Osteoblast (primary cell): ENCODE data around the gene SAMD4A. TPM values are rescaled to one million over a fixed set of nuclear protein-coding genes. Genes with fewer than 3 reads are reported as not detected.

Experiments used
- DNase-seq: peaks from one replicate; pipeline ENCODE4 v3.0.0; 2011; ENCODE audit warnings: low spot score, mixed read lengths; ENCODE audit not compliant: insufficient read length; ENCODE audit errors: missing footprints
- H2AFZ ChIP-seq: 2 replicates; pipeline ENCODE4 v1.6.0; 2011; ENCODE audit warnings: mild to moderate bottlenecking, low read length
- H3K27ac ChIP-seq: 2 replicates; pipeline ENCODE4 v1.5.1; 2011; ENCODE audit warnings: mild to moderate bottlenecking, low read depth, low read length, moderate library complexity
- H3K27me3 ChIP-seq: 2 replicates; pipeline ENCODE4 v1.6.0; 2012; ENCODE audit warnings: mild to moderate bottlenecking, control low read depth, inconsistent platforms, low read length, moderate library complexity; ENCODE audit not compliant: insufficient read depth
- H3K36me3 ChIP-seq: 2 replicates; pipeline ENCODE4 v1.5.1; 2011; ENCODE audit warnings: mild to moderate bottlenecking, low read length, control low read depth, moderate library complexity; ENCODE audit not compliant: insufficient read depth
- H3K4me1 ChIP-seq: 2 replicates; pipeline ENCODE4 v1.5.1; 2011; ENCODE audit warnings: mild to moderate bottlenecking, low read length, control low read depth, moderate library complexity; ENCODE audit not compliant: insufficient read depth
- H3K4me2 ChIP-seq: 2 replicates; pipeline ENCODE4 v1.6.0; 2011; ENCODE audit warnings: mild to moderate bottlenecking, low read length; ENCODE audit not compliant: insufficient read depth
- H3K4me3 ChIP-seq: fragments of 200-600 bp; sonication (generic); 3 replicates; pipeline ENCODE4 v1.5.1; 2012; ENCODE audit warnings: mild to moderate bottlenecking, low read length, inconsistent platforms; ENCODE audit not compliant: insufficient read depth
- H3K79me2 ChIP-seq: 2 replicates; pipeline ENCODE4 v1.6.0; 2012; ENCODE audit warnings: mild to moderate bottlenecking, low read length, control low read depth, inconsistent platforms; ENCODE audit not compliant: insufficient read depth
- H3K9me3 ChIP-seq: 2 replicates; pipeline ENCODE4 v1.5.1; 2011; ENCODE audit warnings: low read depth, low read length, control low read depth
- H4K20me1 ChIP-seq: 2 replicates; pipeline ENCODE4 v1.6.0; 2012; ENCODE audit warnings: mild to moderate bottlenecking, low read length, control low read depth; ENCODE audit not compliant: insufficient read depth
- CTCF ChIP-seq: IDR thresholded peaks from 2 replicates; pipeline ENCODE4 v1.5.1; 2011; ENCODE audit warnings: mild to moderate bottlenecking, low read depth, low read length, moderate library complexity; ENCODE audit errors: extremely low read depth
- total RNA-seq: library from RNA; depleted of rRNA; stranded (reverse); fragments of >200 nt; gene quantifications from 2 replicates; pipeline ENCODE4 v1.2.3, GENCODE V29; 2012

SAMD4A gene
- total RNA-seq, 1 donor: 26.1 TPM

GRCh38 chr14:54629635-54630360 lies 62.9 kb downstream of the SAMD4A start:
- TF ChIP-seq CTCF: no peak
- no peak overlapping the region for H3K27ac ChIP-seq
- no peak overlapping the region for H3K4me3 ChIP-seq
- H3K4me1 ChIP-seq: peaks cover 30% of the 10 kb centered on the region
- H3K79me2 ChIP-seq: peaks cover 84% of the 10 kb centered on the region
- no peak for DNase-seq
- H3K4me2 ChIP-seq: no peak overlapping the region
- peaks cover 11% of the 10 kb centered on the region for H4K20me1 ChIP-seq
- no peak overlapping the region for H2AFZ ChIP-seq
- H3K27me3 ChIP-seq: no peaks in the 10 kb centered on the region
- no peaks in the 10 kb centered on the region for H3K9me3 ChIP-seq
- H3K36me3 ChIP-seq: no peaks in the 10 kb centered on the region

- H3K9me3 ChIP-seq: no peaks in the 10 kb centered on the region
- H4K20me1 ChIP-seq: peaks cover 8% of the 10 kb centered on the region
- no peak overlapping the region for H3K4me2 ChIP-seq
- no peaks in the 10 kb centered on the region for H3K36me3 ChIP-seq
- H3K27me3 ChIP-seq: no peaks in the 10 kb centered on the region
- DNase-seq: no peak
- H3K4me3 ChIP-seq: no peak overlapping the region
- TF ChIP-seq CTCF: no peak
- H3K4me1 ChIP-seq: peaks cover 19% of the 10 kb centered on the region
- no peak overlapping the region for H3K27ac ChIP-seq
- H3K79me2 ChIP-seq: peaks cover 76% of the 10 kb centered on the region
- H2AFZ ChIP-seq: no peak overlapping the region
These were observed 64.1 kb downstream of the SAMD4A start for GRCh38 chr14:54631016-54631415.

GRCh38 chr14:54632452-54632851 lies 65.5 kb downstream of the SAMD4A start:
- Histone ChIP-seq H3K27ac (no peak overlapping the region), H3K4me3 (no peak overlapping the region), H3K79me2 (peaks cover 70% of the 10 kb centered on the region), H2AFZ (no peak overlapping the region), H3K4me1 (peaks cover 16% of the 10 kb centered on the region), H3K9me3 (no peaks in the 10 kb centered on the region), H4K20me1 (peaks cover 10% of the 10 kb centered on the region), H3K27me3 (no peaks in the 10 kb centered on the region), H3K36me3 (no peaks in the 10 kb centered on the region), H3K4me2 (no peak overlapping the region)
- no peak for TF ChIP-seq CTCF
- DNase-seq: no peak

GRCh38 chr14:54633076-54633475 lies 66.1 kb downstream of the SAMD4A start:
- Histone ChIP-seq H3K9me3 (no peaks in the 10 kb centered on the region), H2AFZ (no peak overlapping the region), H3K4me1 (peaks cover 14% of the 10 kb centered on the region), H3K36me3 (no peaks in the 10 kb centered on the region), H3K4me2 (no peak overlapping the region), H3K27me3 (no peaks in the 10 kb centered on the region), H4K20me1 (peaks cover 10% of the 10 kb centered on the region), H3K27ac (no peak overlapping the region), H3K79me2 (peaks cover 73% of the 10 kb centered on the region), H3K4me3 (no peak overlapping the region)
- no peak for TF ChIP-seq CTCF
- DNase-seq: no peak
